Sigmoid colon (tissue), 7 donors: Measurements from ENCODE around the gene TRPV4. TPM values are rescaled to one million over a fixed set of nuclear protein-coding genes. Genes with fewer than 3 reads are reported as not detected.

Experiments used
- DNase-seq: peaks from one replicate; pipeline ENCODE4 v3.0.0-alpha.2; 2019
- H3K27ac ChIP-seq, 4 donors: fragments of 200-600 bp; sonication (generic); one replicate each; pipeline ENCODE4 v1.5.1; 2016 to 2019; ENCODE audit warnings: mild to moderate bottlenecking in 1 of 4
- H3K27me3 ChIP-seq, 3 donors: fragments of 200-600 bp; sonication (generic); one replicate each; pipeline ENCODE4 v1.5.1; 2019; ENCODE audit warnings: mild to moderate bottlenecking in 1 of 3
- H3K36me3 ChIP-seq, 4 donors: fragments of 200-600 bp; sonication (generic); one replicate each; pipeline ENCODE4 v1.5.1; 2016 to 2019
- H3K4me1 ChIP-seq, 4 donors: fragments of 200-600 bp; sonication (generic); one replicate each; pipeline ENCODE4 v1.5.1; 2017 to 2019
- H3K4me3 ChIP-seq, 4 donors: fragments of 200-600 bp; sonication (generic); one replicate each; pipeline ENCODE4 v1.5.1; 2017 to 2019; ENCODE audit warnings: mild to moderate bottlenecking in 2 of 4, moderate library complexity in 1 of 4
- H3K9me3 ChIP-seq, 4 donors: fragments of 200-600 bp in 3 of 4; sonication (generic) in 3 of 4; one replicate each; pipeline versions ENCODE4 v1.5.1 to v1.6.1; 2013 to 2019
- CTCF ChIP-seq, 4 experiments: fragments of 450-650 bp in 3 of 4; fragments of 200-600 bp in 1 of 4; IDR thresholded peaks; one replicate each; pipeline ENCODE4 v1.5.1; 2016 to 2019; ENCODE audit warnings: antibody characterized with exemption in 4 of 4, mild to moderate bottlenecking in 3 of 4, moderate library complexity in 2 of 4
- EP300 ChIP-seq, 4 donors: sonication (generic); formaldehyde crosslinking; IDR thresholded peaks; one replicate each; pipeline ENCODE4 v1.6.1; 2017; ENCODE audit warnings: antibody characterized with exemption in 4 of 4
- POLR2A ChIP-seq, 2 donors: fragments of 450-650 bp; IDR thresholded peaks; one replicate each; pipeline ENCODE4 v1.6.1; 2016; ENCODE audit warnings: antibody characterized with exemption in 2 of 2, mild to moderate bottlenecking in 2 of 2, moderate library complexity in 2 of 2
- POLR2AphosphoS5 ChIP-seq, 4 donors: sonication (generic); formaldehyde crosslinking; IDR thresholded peaks; one replicate each; pipeline ENCODE4 v1.6.1; 2017; ENCODE audit warnings: antibody characterized with exemption in 4 of 4
- WGBS, 2 donors: extraction: QIAGEN DNeasy Blood & Tissue Kit; methylation state at CpG; one replicate each; pipeline ENCODE4 v1.1.7; 2013; 5-methylcytosine and 5-hydroxymethylcytosine counted together
- intact Hi-C: fragments of 100-400 bp; cut with DNase I; formaldehyde crosslinking; loops from one replicate; pipeline ENCODE4 v1.15.1; 2023
- polyA plus RNA-seq, 3 donors: library from polyadenylated mRNA; stranded (reverse); fragments of 200-250 nt; gene quantifications; one replicate each; pipeline ENCODE4 v1.2.3, GENCODE V29; 2013
- small RNA-seq, 3 donors: library from RNA; depleted of rRNA; stranded (forward); fragments of <200 nt; gene quantifications; one replicate each; pipeline ENCODE3, GENCODE V24; 2016
- total RNA-seq, 4 donors: library from RNA; depleted of rRNA; stranded (reverse); fragments of >200 nt; gene quantifications; one replicate each; pipeline ENCODE4 v1.1.0, GENCODE V29; 2016
- donor health status: healthy with polysubstance abuse.
- donor health status: Bipolar disorder and iron deficiency.
- donor health status: healthy.

The TRPV4 gene
- total and polyA plus RNA-seq, 7 donors = 0.14 to 0.60 (median 0.39) TPM; not detected in 1

- intact Hi-C loops = no loop called here
- WGBS, 2 donors = 69 to 70% methylated on average over 9 of the region's 9 CpGs
- Histone ChIP-seq H3K9me3 (no peaks in the 10 kb centered on the region), H3K36me3 (no peaks in the 10 kb centered on the region), H3K27ac (no peak overlapping the region), H3K4me1 (no peaks in the 10 kb centered on the region), H3K4me3 (no peak overlapping the region), H3K27me3 (peaks cover 0 to 4% (median 0%) of the 10 kb centered on the region in 3 donors)
- TF ChIP-seq POLR2AphosphoS5 (IDR thresholded peaks at IDR 0.05) (no peak), POLR2A (IDR thresholded peaks at IDR 0.05) (no peak), CTCF (IDR thresholded peaks at IDR 0.05) (no peak), EP300 (IDR thresholded peaks at IDR 0.05) (no peak)
- peak; percentile 46 for DNase-seq
Observed at GRCh38 chr12:109735825-109736551, 97.2 kb downstream of the TRPV4 start.

DNA sequence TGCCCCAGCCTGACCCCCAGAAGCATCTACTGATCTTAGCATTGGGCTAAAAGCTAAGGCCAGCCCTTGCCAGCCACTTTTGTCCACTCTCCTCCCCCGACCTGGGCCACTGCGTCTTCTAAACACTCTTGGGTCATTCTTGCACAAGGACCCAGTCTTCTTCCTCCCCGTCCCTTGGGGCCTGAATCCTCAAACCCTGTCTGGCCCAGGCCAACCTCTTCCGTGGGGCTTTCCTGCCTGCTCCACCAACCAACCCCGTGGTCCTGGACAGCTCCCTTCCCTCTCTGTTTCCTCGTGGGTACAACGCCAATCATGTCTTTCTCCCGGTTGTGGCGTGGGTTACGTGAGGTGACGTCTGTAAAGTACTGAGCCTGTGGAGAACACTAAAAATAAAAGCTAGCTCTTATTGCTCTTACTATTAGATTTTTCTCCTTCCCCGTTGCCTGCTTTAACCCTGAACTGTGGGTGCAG, 98.1 kb downstream of the TRPV4 start:
- intact Hi-C loops = no loop called here
- H3K9me3 ChIP-seq = no peaks in the 10 kb centered on the region
- H3K4me3 ChIP-seq = no peak overlapping the region
- WGBS, 2 donors = 68 to 85% methylated on average over 12 of the region's 12 CpGs
- H3K27ac ChIP-seq = no peak overlapping the region
- DNase-seq = peak; percentile 33
- H3K27me3 ChIP-seq = peaks cover 0 to 4% (median 0%) of the 10 kb centered on the region in 3 donors
- H3K36me3 ChIP-seq = no peaks in the 10 kb centered on the region
- no peaks in the 10 kb centered on the region for H3K4me1 ChIP-seq
- TF ChIP-seq CTCF (IDR thresholded peaks at IDR 0.05) (no peak), POLR2A (IDR thresholded peaks at IDR 0.05) (no peak), EP300 (IDR thresholded peaks at IDR 0.05) (no peak), POLR2AphosphoS5 (IDR thresholded peaks at IDR 0.05) (no peak)

DNA sequence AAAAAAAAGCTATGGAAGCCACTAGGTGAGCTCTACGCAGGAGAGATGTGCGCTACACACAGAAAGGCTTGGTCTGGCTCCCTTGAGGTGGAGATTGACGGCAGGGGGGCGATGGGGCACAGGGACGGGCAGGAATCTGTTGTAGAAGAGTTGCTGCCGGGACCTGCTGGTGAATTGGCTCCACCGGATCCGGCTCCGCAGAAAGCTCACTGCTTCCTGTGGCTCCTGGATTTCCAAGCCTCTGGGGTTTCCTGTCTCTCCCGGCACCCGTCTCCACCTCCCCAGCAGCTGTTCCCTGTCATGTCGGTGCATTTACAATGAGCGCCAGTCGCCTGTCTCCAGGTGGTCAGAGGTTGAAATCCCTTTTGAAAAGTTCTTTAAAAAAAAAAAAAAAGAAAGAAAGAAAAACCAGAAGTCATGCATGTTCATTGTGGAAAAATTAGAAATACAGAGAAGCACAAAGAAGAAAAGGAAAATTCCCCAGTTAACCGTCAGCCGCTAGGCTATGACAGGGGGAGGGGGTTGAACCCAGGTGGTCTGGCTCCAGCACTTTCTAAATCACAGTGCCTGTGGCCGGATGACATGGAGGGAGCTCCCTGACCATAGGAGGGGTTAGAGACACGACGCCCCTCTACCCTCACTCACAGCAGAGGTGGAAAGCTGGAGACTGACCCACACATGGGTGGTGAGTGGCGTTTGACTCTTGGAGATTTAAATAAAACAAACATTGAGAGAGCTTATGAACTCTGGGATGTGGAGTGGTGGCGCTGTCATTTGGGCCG, 98.8 kb downstream of the TRPV4 start:
- Histone ChIP-seq H3K9me3 (no peaks in the 10 kb centered on the region), H3K4me1 (no peaks in the 10 kb centered on the region), H3K27ac (no peak overlapping the region), H3K27me3 (peaks cover 0 to 4% (median 0%) of the 10 kb centered on the region in 3 donors), H3K36me3 (no peaks in the 10 kb centered on the region), H3K4me3 (no peak overlapping the region)
- intact Hi-C loops = no loop called here
- TF ChIP-seq EP300 (IDR thresholded peaks at IDR 0.05) (no peak), POLR2A (IDR thresholded peaks at IDR 0.05) (no peak), POLR2AphosphoS5 (IDR thresholded peaks at IDR 0.05) (peak in 1 of 4 donors; percentile 29), CTCF (IDR thresholded peaks at IDR 0.05) (no peak)
- DNase-seq = peak; percentile 78
- WGBS, 2 donors = 38 to 72% methylated on average over 22 of the region's 22 CpGs

Small RNA genes within 50 kb of the gene (small RNA-seq; reads per million reads assigned to genes)
- 0 reads per million in 3 donors for gene MIR4497
- 0 reads per million in 3 donors for gene RN7SL441P

Other genes with a start within 250 kb of the TRPV4 start
- 1 to 10 TPM; 1.1 to 3.3 (median 1.7) TPM for gene FAM222A, start 119.6 kb downstream of the TRPV4 start, total RNA-seq
- gene FAM222A, start 119.6 kb downstream of the TRPV4 start, polyA plus RNA-seq = 1 to 10 TPM; 1.2 to 2.2 (median 2.1) TPM
- gene GLTP, start 47.1 kb upstream of the TRPV4 start, total RNA-seq = 10 to 100 TPM; 33.5 to 45.3 (median 40.3) TPM
- gene GLTP, start 47.1 kb upstream of the TRPV4 start, polyA plus RNA-seq = 100 to 1,000 TPM in 1 of 3 donors, 10 to 100 TPM in 2; 48.7 to 105 (median 83.5) TPM
- gene TCHP, start 66.9 kb upstream of the TRPV4 start, total RNA-seq = 10 to 100 TPM; 12.8 to 42.9 (median 16.3) TPM
- gene TCHP, start 66.9 kb upstream of the TRPV4 start, polyA plus RNA-seq = 10 to 100 TPM; 12.5 to 18.1 (median 13.8) TPM
- 10 to 100 TPM; 26.7 to 54.6 (median 35.1) TPM for gene GIT2, start 163.0 kb upstream of the TRPV4 start, total RNA-seq
- 10 to 100 TPM in 1 of 3 donors, 1 to 10 TPM in 2; 6.0 to 25.2 (median 7.9) TPM for gene GIT2, start 163.0 kb upstream of the TRPV4 start, polyA plus RNA-seq
- 10 to 100 TPM; 72.4 to 85.3 (median 76.0) TPM for gene ANKRD13A, start 166.0 kb upstream of the TRPV4 start, total RNA-seq
- gene ANKRD13A, start 166.0 kb upstream of the TRPV4 start, polyA plus RNA-seq = 10 to 100 TPM; 21.6 to 37.5 (median 31.3) TPM
- 10 to 100 TPM in 3 of 4 donors, 1 to 10 TPM in 1; 9.6 to 20.1 (median 17.0) TPM for gene C12orf76, start 215.1 kb upstream of the TRPV4 start, total RNA-seq
- gene C12orf76, start 215.1 kb upstream of the TRPV4 start, polyA plus RNA-seq = 10 to 100 TPM in 1 of 3 donors, 1 to 10 TPM in 2; 3.0 to 11.3 (median 8.4) TPM